Adrenal gland (tissue), 19 donors: Measurements from ENCODE around the gene PRKD3. TPM values are rescaled to one million over a fixed set of nuclear protein-coding genes. Genes with fewer than 3 reads are reported as not detected.

ENCODE experiments used
- DNase-seq, 7 donors: peaks; one replicate each; pipeline ENCODE4 v3.0.0-alpha.2; 2019 to 2020
- H3K27ac ChIP-seq, 5 donors: fragments of 200-600 bp; sonication (generic) in 4 of 5; 1 replicate in 3 of 5; 2 replicates in 2 of 5; pipeline versions ENCODE4 v1.5.1 to v1.8.0; 2016 to 2020; ENCODE audit warnings: mild to moderate bottlenecking in 1 of 5
- H3K27me3 ChIP-seq: fragments of 200-600 bp; 2 replicates; pipeline ENCODE4 v1.8.0; 2021
- H3K36me3 ChIP-seq, 2 donors: fragments of 200-600 bp; replicated peaks in 1 of 2; 1 replicate in 1 of 2; 2 replicates in 1 of 2; pipeline versions ENCODE4 v1.5.1 to v1.8.0; 2018 to 2022
- H3K4me1 ChIP-seq, 2 donors: fragments of 200-600 bp; replicated peaks in 1 of 2; 1 replicate in 1 of 2; 2 replicates in 1 of 2; pipeline versions ENCODE4 v1.5.1 to v1.8.0; 2018 to 2021
- H3K4me3 ChIP-seq, 4 donors: fragments of 200-600 bp; sonication (generic) in 3 of 4; one replicate each; pipeline ENCODE4 v1.5.1; 2016 to 2018
- H3K9me3 ChIP-seq, 3 donors: fragments of 200-600 bp; sonication (generic) in 1 of 3; replicated peaks in 1 of 3; 1 replicate in 2 of 3; 2 replicates in 1 of 3; pipeline versions ENCODE4 v1.5.1 to v1.8.0; 2016 to 2021
- POLR2A ChIP-seq, 2 donors: fragments of 450-650 bp; IDR thresholded peaks; one replicate each; pipeline ENCODE4 v1.6.1; 2017; ENCODE audit warnings: antibody characterized with exemption in 2 of 2, mild to moderate bottlenecking in 2 of 2, moderate library complexity in 1 of 2
- WGBS, 4 donors: extraction: QIAGEN DNeasy Blood & Tissue Kit in 2 of 4; methylation state at CpG; one replicate each; pipeline versions ENCODE4 v1.1.5 to v1.1.7; 2013 to 2017; 5-methylcytosine and 5-hydroxymethylcytosine counted together
- intact Hi-C, 2 donors: fragments of 100-400 bp; cut with DNase I; formaldehyde crosslinking; loops; one replicate each; pipeline versions ENCODE4 v1.14.1 to v1.15.0; 2022 to 2023
- long read RNA-seq, 10 donors: library from polyadenylated mRNA in 3 of 10; unstranded in 2 of 10; stranded (forward) in 1 of 10; transcript quantifications; one replicate each; pipeline ENCODE4 v2.0.0 and lab custom pipeline, GENCODE V29; 2021 to 2026
- polyA plus RNA-seq, 3 donors: library from polyadenylated mRNA; stranded (reverse); fragments of 200-250 nt in 2 of 3; fragments of 350-450 nt in 1 of 3; fragmentation: Illumina TruSeq in 1 of 3; extraction: RNeasy Lipid Tissue Mini Kit (QIAGEN cat#74804) in 1 of 3; gene quantifications; one replicate each; pipeline ENCODE4 v1.2.3, GENCODE V29; 2013 to 2014
- total RNA-seq, 9 donors: library from RNA; depleted of rRNA in 4 of 9; stranded (reverse); fragments of >200 nt in 4 of 9; fragments of 120-200 nt in 1 of 9; fragmentation: NEBNext Ultra II Directional in 1 of 9; extraction: Animal tissue kit (Norgen Biotek cat#: 25700) in 1 of 9; gene quantifications; one replicate each; pipeline versions ENCODE4 v1.1.0 to v1.2.4, GENCODE V29; 2013 to 2023
- TF ChIP-seq, protein P1 (sequence below), 6 experiments: fragments of 450-650 bp in 4 of 6; fragments of 200-600 bp in 2 of 6; sonication (generic) in 1 of 6; IDR thresholded peaks; 1 replicate in 5 of 6; 2 replicates in 1 of 6; pipeline versions ENCODE4 v1.5.1 to v1.8.0; 2016 to 2021; ENCODE audit warnings: antibody characterized with exemption in 6 of 6, mild to moderate bottlenecking in 2 of 6, moderate library complexity in 1 of 6
- donor health status: healthy with polysubstance abuse.
- donor health status: Bipolar disorder and iron deficiency.
- donor health status: DM: yes; HTN: yes; CAD: no.
- donor health status: DM: no; HTN: no; CAD: no.
- donor health status: DM: no; HTN: no; CAD: no.
- donor health status: DM: yes; HTN: yes; CAD: no.

The PRKD3 gene
- total RNA-seq, result 100 to 1,000 TPM in 1 of 9 donors, 10 to 100 TPM in 8; 31.7 to 136 (median 54.3) TPM
- 10 to 100 TPM; 10.9 to 69.1 (median 15.3) TPM for polyA plus RNA-seq
- long read RNA-seq, donor 1, full-length matches to known transcripts, result 1 of 1 reads
- long read RNA-seq, donor 1, partial matches to known transcripts, result 0 of 1 reads
- long read RNA-seq, donor 1, other reads (novel, unspliced or antisense), result 0 of 1 reads
- long read RNA-seq, donor 2, result 0 reads
- long read RNA-seq, donor 3, result 0 reads
- long read RNA-seq, donor 4, partial matches to known transcripts, result 1 of 6 reads
- long read RNA-seq, donor 4, other reads (novel, unspliced or antisense), result 5 of 6 reads
- long read RNA-seq, donor 5, full-length matches to known transcripts, result 2 of 67 reads
- long read RNA-seq, donor 5, partial matches to known transcripts, result 3 of 67 reads
- long read RNA-seq, donor 5, other reads (novel, unspliced or antisense), result 62 of 67 reads
- long read RNA-seq, donor 6, partial matches to known transcripts, result 1 of 4 reads
- long read RNA-seq, donor 6, other reads (novel, unspliced or antisense), result 3 of 4 reads
- long read RNA-seq, donor 7, partial matches to known transcripts, result 10 of 11 reads
- long read RNA-seq, donor 7, other reads (novel, unspliced or antisense), result 0 of 11 reads
- long read RNA-seq, donor 8, full-length matches to known transcripts, result 2 of 2 reads
- long read RNA-seq, donor 8, partial matches to known transcripts, result 0 of 2 reads
- long read RNA-seq, donor 8, other reads (novel, unspliced or antisense), result 0 of 2 reads
- long read RNA-seq, donor 9, result 0 reads
- long read RNA-seq, donor 10, partial matches to known transcripts, result 0 of 1 reads
- long read RNA-seq, donor 10, other reads (novel, unspliced or antisense), result 0 of 1 reads

DNA sequence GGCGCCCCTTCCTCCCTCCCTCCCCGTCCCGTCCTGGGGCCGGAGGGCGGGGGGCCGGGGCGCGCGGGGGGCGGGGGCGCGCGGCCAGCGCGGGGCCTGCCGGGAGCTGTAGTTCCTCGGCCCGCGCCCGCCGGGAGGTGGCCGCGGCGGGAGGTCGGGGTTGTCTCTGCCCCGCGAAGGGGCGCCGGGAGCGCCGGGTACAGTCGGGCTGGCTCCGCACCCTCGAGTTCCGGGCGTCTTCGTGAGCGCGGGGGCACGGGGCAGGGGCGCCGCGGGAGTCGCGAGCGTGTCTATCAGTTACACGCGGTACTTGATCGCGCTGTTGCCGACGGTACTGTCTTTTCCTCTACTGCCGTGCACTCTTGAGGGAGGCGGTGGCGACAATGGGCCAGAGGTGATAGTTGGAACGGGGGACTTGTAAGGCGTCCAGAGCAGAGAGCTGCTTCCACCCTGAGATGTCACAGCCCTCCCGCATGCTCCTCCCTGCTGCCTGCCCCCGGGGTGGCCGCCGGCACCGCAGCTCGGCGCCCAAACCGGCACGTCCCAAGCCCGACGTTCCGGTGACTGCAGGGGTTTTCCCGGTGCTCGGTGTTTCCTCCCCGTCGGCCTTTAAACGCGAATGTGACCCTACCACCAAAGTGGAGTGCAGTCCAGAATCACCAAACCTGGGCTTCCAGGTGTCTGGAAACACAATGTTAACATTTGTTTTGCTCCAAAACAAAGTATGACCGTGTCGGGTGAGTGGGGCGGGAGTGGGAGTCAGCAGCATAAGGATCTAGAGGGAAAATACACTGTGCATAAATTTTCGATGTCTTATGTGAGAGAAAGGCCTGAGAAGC lies at the start of gene PRKD3:
Gene PRKD3 (minus strand): TSS at position 48 of the 839 bp plus-strand sequence. CDS start 8,309 bp downstream, outside the sequence.
- H3K9me3 ChIP-seq, result no peaks in the 10 kb centered on the region
- intact Hi-C loops, result no loop called here
- H3K27me3 ChIP-seq, result no peaks in the 10 kb centered on the region
- WGBS, 4 donors, result 1 to 7% (median 2%) methylated on average over 7 to 79 of the region's 79 CpGs
- H3K4me3 ChIP-seq, result peak within 1 kb of the TSS; percentile 39 to 96 (median 74)
- TF ChIP-seq, protein P1, sequence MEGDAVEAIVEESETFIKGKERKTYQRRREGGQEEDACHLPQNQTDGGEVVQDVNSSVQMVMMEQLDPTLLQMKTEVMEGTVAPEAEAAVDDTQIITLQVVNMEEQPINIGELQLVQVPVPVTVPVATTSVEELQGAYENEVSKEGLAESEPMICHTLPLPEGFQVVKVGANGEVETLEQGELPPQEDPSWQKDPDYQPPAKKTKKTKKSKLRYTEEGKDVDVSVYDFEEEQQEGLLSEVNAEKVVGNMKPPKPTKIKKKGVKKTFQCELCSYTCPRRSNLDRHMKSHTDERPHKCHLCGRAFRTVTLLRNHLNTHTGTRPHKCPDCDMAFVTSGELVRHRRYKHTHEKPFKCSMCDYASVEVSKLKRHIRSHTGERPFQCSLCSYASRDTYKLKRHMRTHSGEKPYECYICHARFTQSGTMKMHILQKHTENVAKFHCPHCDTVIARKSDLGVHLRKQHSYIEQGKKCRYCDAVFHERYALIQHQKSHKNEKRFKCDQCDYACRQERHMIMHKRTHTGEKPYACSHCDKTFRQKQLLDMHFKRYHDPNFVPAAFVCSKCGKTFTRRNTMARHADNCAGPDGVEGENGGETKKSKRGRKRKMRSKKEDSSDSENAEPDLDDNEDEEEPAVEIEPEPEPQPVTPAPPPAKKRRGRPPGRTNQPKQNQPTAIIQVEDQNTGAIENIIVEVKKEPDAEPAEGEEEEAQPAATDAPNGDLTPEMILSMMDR (IDR thresholded peaks at IDR 0.05), result no peak
- TF ChIP-seq POLR2A (IDR thresholded peaks at IDR 0.05), result peak in 1 of 2 donors; percentile 61
- DNase-seq, result peak; percentile 60 to 83 (median 64)
- H3K36me3 ChIP-seq, result no peaks in the 10 kb centered on the region
- peaks cover 22 to 38% of the 10 kb centered on the region in 2 donors for H3K4me1 ChIP-seq
- H3K27ac ChIP-seq, result peak within 1 kb of the TSS; percentile 85 to 98 (median 94)

DNA sequence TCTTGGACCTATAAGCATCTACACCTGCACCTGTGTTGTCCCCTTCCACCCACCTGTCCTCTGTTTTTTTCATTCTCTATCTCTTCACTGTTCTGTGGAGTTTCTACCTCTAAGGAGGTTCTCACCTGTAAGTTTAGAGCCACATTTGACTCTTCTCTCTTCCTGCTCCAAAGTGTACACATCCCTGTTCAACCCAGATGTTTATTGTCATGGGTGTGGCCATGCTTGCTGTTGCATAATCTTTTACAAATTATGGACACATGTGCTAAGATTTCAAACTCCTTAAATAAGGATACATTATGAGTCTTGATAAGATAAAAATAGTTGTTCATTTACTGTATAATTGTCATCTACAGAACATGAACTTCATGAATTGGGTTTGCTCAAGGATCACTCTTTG lies 47.4 kb upstream of the PRKD3 start:
- Histone ChIP-seq H3K27me3 (no peaks in the 10 kb centered on the region), H3K4me1 (no peaks in the 10 kb centered on the region), H3K36me3 (no peaks in the 10 kb centered on the region), H3K9me3 (no peaks in the 10 kb centered on the region), H3K4me3 (no peak overlapping the region), H3K27ac (no peak overlapping the region)
- no peak for DNase-seq
- TF ChIP-seq, protein P1 (IDR thresholded peaks at IDR 0.05), result no peak
- no peak for TF ChIP-seq POLR2A (IDR thresholded peaks at IDR 0.05)
- intact Hi-C loops, result no loop called here

DNA sequence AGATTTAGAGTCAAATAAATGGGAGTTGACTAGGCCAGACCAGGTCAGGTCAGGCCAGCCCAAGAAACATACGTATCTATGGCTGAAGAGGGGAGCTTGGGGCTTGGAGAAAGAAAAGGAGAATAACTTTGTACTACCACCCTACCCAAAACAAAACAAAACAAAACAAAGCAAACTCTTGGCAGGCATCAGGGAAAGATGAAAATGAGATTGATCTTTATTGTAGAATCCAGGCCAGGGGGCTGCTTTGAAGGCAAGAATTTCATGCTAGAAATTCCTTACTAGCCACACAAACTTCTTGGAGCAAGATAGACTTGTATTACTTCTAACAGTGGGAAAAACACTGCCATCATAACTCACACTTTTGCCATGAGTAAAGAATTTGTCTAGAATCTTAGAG lies 46.0 kb upstream of the PRKD3 start:
- DNase-seq, result no peak
- no peaks in the 10 kb centered on the region for H3K9me3 ChIP-seq
- H3K27ac ChIP-seq, result peak overlapping the region in 1 of 5 donors; percentile 24
- no peaks in the 10 kb centered on the region for H3K27me3 ChIP-seq
- H3K4me3 ChIP-seq, result no peak overlapping the region
- TF ChIP-seq, protein P1 (IDR thresholded peaks at IDR 0.05), result no peak
- TF ChIP-seq POLR2A (IDR thresholded peaks at IDR 0.05), result no peak
- WGBS, 4 donors, result 63 to 84% (median 82%) methylated on average over 1 of the region's 1 CpG
- no peaks in the 10 kb centered on the region for H3K36me3 ChIP-seq
- H3K4me1 ChIP-seq, result peaks cover 0 to 3% of the 10 kb centered on the region in 2 donors
- intact Hi-C loops, result no loop called here
